ENCODE results near the gene IGF2R.

- TF ChIP-seq EZH2phosphoT487 (IDR thresholded peaks at IDR 0.05; ENCODE audit: borderline replicate concordance, low read length) (no peak), CTCF (IDR thresholded peaks at IDR 0.05; ENCODE audit: low read depth, low read length, poor library complexity, severe bottlenecking) (no peak)
Measured at GRCh38 chr6:159959976-159960384, 8.9 kb upstream of the IGF2R start.
